CD14-positive monocyte (primary cell): ENCODE measurements around the gene PLET1. TPM values are rescaled to one million over a fixed set of nuclear protein-coding genes. Genes with fewer than 3 reads are reported as not detected.

Source experiments
- DNase-seq, 3 donors: peaks; one replicate each; pipeline ENCODE4 v3.0.0-alpha.2; 2011 to 2022
- H2AFZ ChIP-seq: 2 replicates; pipeline ENCODE4 v1.6.0; 2012; ENCODE audit warnings: mild to moderate bottlenecking, low read depth, low read length, inconsistent platforms; ENCODE audit not compliant: insufficient read depth, poor library complexity, severe bottlenecking
- H3K27ac ChIP-seq, 2 donors: 1 replicate in 1 of 2; 2 replicates in 1 of 2; pipeline ENCODE4 v1.5.1; 2012 to 2013; ENCODE audit warnings: low read length in 2 of 2, control low read depth in 1 of 2, inconsistent platforms in 1 of 2, low read depth in 1 of 2, mild to moderate bottlenecking in 1 of 2
- H3K27me3 ChIP-seq, 2 donors: one replicate each; pipeline versions ENCODE4 v1.6.0 to v1.6.1; 2011 to 2013; ENCODE audit warnings: low read length in 2 of 2; ENCODE audit not compliant: control insufficient read depth in 2 of 2, insufficient read depth in 2 of 2
- H3K36me3 ChIP-seq, 2 donors: replicated peaks in 1 of 2; 1 replicate in 1 of 2; 2 replicates in 1 of 2; pipeline versions ENCODE4 v1.5.1 to v1.6.1; 2012 to 2013; ENCODE audit warnings: low read length in 2 of 2, control low read depth in 1 of 2, inconsistent platforms in 1 of 2, mild to moderate bottlenecking in 1 of 2; ENCODE audit not compliant: insufficient read depth in 2 of 2, control insufficient read depth in 1 of 2
- H3K4me1 ChIP-seq, 2 donors: 1 replicate in 1 of 2; 2 replicates in 1 of 2; pipeline versions ENCODE4 v1.5.1 to v1.6.1; 2012 to 2013; ENCODE audit warnings: low read length in 2 of 2, control low read depth in 1 of 2, inconsistent platforms in 1 of 2, mild to moderate bottlenecking in 1 of 2, moderate library complexity in 1 of 2; ENCODE audit not compliant: insufficient read depth in 2 of 2, control insufficient read depth in 1 of 2
- H3K4me2 ChIP-seq: replicated peaks from 2 replicates; pipeline ENCODE3; 2012; ENCODE audit warnings: low read length, moderate library complexity, mild to moderate bottlenecking; ENCODE audit not compliant: poor library complexity, severe bottlenecking; ENCODE audit errors: extremely low read depth
- H3K4me3 ChIP-seq, 3 experiments: fragments of 200-600 bp in 1 of 3; sonication (generic) in 1 of 3; replicated peaks in 1 of 3; 1 replicate in 2 of 3; 2 replicates in 1 of 3; pipeline ENCODE4 v1.5.1; 2011 to 2013; ENCODE audit warnings: low read length in 3 of 3, mild to moderate bottlenecking in 3 of 3, control low read depth in 2 of 3, low read depth in 2 of 3, inconsistent platforms in 1 of 3, moderate library complexity in 1 of 3
- H3K79me2 ChIP-seq: 2 replicates; pipeline ENCODE4 v1.6.0; 2012; ENCODE audit warnings: mild to moderate bottlenecking, control low read depth, inconsistent platforms, low read length, moderate library complexity; ENCODE audit not compliant: insufficient read depth
- H3K9ac ChIP-seq: 2 replicates; pipeline ENCODE4 v1.6.0; 2017; ENCODE audit warnings: low read length, mild to moderate bottlenecking; ENCODE audit not compliant: insufficient read depth, poor library complexity, severe bottlenecking
- H3K9me3 ChIP-seq, 2 donors: replicated peaks in 1 of 2; 1 replicate in 1 of 2; 2 replicates in 1 of 2; pipeline versions ENCODE4 v1.5.1 to v1.6.1; 2012 to 2013; ENCODE audit warnings: low read length in 2 of 2, control low read depth in 1 of 2; ENCODE audit not compliant: control insufficient read depth in 1 of 2, insufficient read depth in 1 of 2
- H4K20me1 ChIP-seq: 2 replicates; pipeline ENCODE4 v1.6.0; 2012; ENCODE audit warnings: mild to moderate bottlenecking, low read length, control low read depth, moderate library complexity; ENCODE audit not compliant: insufficient read depth
- H3K27ac Mint-ChIP-seq, 7 donors: one replicate each; pipeline ENCODE4 v1.8.0; 2020; ENCODE audit warnings: mild to moderate bottlenecking in 7 of 7, mixed read lengths in 7 of 7, moderate library complexity in 6 of 7, inconsistent platforms in 2 of 7
- H3K27me3 Mint-ChIP-seq, 3 donors: one replicate each; pipeline ENCODE4 v1.8.0; 2021 to 2022; ENCODE audit warnings: low read depth in 3 of 3, mild to moderate bottlenecking in 3 of 3, mixed read lengths in 3 of 3, moderate library complexity in 3 of 3, inconsistent platforms in 1 of 3
- H3K36me3 Mint-ChIP-seq, 2 donors: one replicate each; pipeline ENCODE4 v1.8.0; 2020; ENCODE audit warnings: mixed read lengths in 2 of 2, inconsistent platforms in 1 of 2, mild to moderate bottlenecking in 1 of 2
- H3K4me1 Mint-ChIP-seq: one replicate; pipeline ENCODE4 v1.8.0; 2020; ENCODE audit warnings: mild to moderate bottlenecking, mixed read lengths
- H3K4me3 Mint-ChIP-seq, 2 donors: one replicate each; pipeline ENCODE4 v1.8.0; 2020; ENCODE audit warnings: mild to moderate bottlenecking in 2 of 2, mixed read lengths in 2 of 2, moderate library complexity in 1 of 2
- H3K9me3 Mint-ChIP-seq, 7 donors: one replicate each; pipeline ENCODE4 v1.8.0; 2020 to 2022; ENCODE audit warnings: mixed read lengths in 7 of 7, mild to moderate bottlenecking in 6 of 7, moderate library complexity in 6 of 7, inconsistent platforms in 2 of 7
- CTCF ChIP-seq: fragments of 200-600 bp; IDR thresholded peaks from one replicate; pipeline ENCODE4 v1.8.0; 2022; ENCODE audit warnings: antibody characterized with exemption, mild to moderate bottlenecking
- WGBS: methylation state at CpG from one replicate; pipeline ENCODE4 v1.1.5; 2013; ENCODE audit warnings: missing lambda C conversion rate; ENCODE audit not compliant: insufficient coverage; 5-methylcytosine and 5-hydroxymethylcytosine counted together
- intact Hi-C, 2 donors: fragments of 100-400 bp; cut with micrococcal nuclease; formaldehyde crosslinking; loops; one replicate each; pipeline versions ENCODE4 v1.15.0 to v1.15.1; 2023
- polyA plus RNA-seq, 3 donors: library from polyadenylated mRNA; depleted of rRNA in 1 of 3; unstranded in 2 of 3; stranded (reverse) in 1 of 3; fragments of 300-500 nt in 2 of 3; fragments of >200 nt in 1 of 3; fragmentation: Illumina TruSeq in 2 of 3; gene quantifications; 1 replicate in 2 of 3; 2 replicates in 1 of 3; pipeline ENCODE4 v1.2.3, GENCODE V29; 2012 to 2021

PLET1 gene
- polyA plus RNA-seq, 3 donors = not detected

DNA sequence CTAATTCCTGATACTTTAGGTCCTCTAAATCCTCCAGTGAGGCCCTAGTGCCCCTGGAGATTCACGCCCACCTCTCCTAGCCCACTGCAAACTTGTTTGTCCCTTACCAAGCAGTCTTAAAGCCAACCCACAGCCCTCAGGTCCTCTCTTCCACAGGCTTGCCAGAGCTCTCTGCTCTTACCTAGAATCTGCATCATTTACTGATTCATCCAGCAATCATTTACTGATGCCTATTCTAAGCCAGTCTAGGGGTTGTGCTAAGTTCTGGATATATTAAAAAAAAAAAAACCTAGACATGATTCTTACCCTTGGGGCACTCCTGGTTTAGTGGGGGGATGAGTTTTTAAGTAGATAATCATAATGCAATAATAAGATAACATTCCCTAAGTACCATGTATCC lies 43.0 kb upstream of the PLET1 start:
- Histone ChIP-seq H3K4me2 (no peak overlapping the region), H2AFZ (no peak overlapping the region), H3K27me3 (no peaks in the 10 kb centered on the region), H4K20me1 (no peaks in the 10 kb centered on the region), H3K36me3 (no peaks in the 10 kb centered on the region), H3K9me3 (no peaks in the 10 kb centered on the region), H3K4me3 (no peak overlapping the region), H3K9ac (no peak overlapping the region), H3K4me1 (peaks cover 4% of the 10 kb centered on the region in 2 donors), H3K79me2 (no peaks in the 10 kb centered on the region), H3K27ac (no peak overlapping the region)
- Mint-ChIP-seq H3K36me3 (peaks cover 0 to 3% of the 10 kb centered on the region in 2 donors), H3K4me1 (peaks cover 7% of the 10 kb centered on the region), H3K4me3 (no peak overlapping the region), H3K27me3 (peaks cover under 1 to 4% (median 1%) of the 10 kb centered on the region in 3 donors), H3K27ac (no peak overlapping the region), H3K9me3 (peaks cover 1 to 5% (median 4%) of the 10 kb centered on the region in 7 donors)
- 100% methylated on average over 1 of the region's 1 CpG for WGBS
- DNase-seq = no peak
- TF ChIP-seq CTCF = no peak
- intact Hi-C loops = no loop called here

- H3K9ac ChIP-seq = no peak overlapping the region
- no peaks in the 10 kb centered on the region for H3K9me3 ChIP-seq
- Mint-ChIP-seq H3K9me3 (peaks cover 0 to 1% (median 0%) of the 10 kb centered on the region in 7 donors), H3K4me1 (peaks cover 8% of the 10 kb centered on the region), H3K27me3 (peaks cover 0 to 4% (median 1%) of the 10 kb centered on the region in 3 donors), H3K4me3 (no peak overlapping the region), H3K36me3 (no peaks in the 10 kb centered on the region), H3K27ac (peak overlapping the region in 2 of 7 donors; percentile 23 to 48)
- no peaks in the 10 kb centered on the region for H3K27me3 ChIP-seq
- H3K4me2 ChIP-seq = no peak overlapping the region
- peak overlapping the region; percentile 53 for H2AFZ ChIP-seq
- no peak for TF ChIP-seq CTCF
- no peak overlapping the region for H3K4me3 ChIP-seq
- H4K20me1 ChIP-seq = no peaks in the 10 kb centered on the region
- DNase-seq = no peak
- intact Hi-C loops = no loop called here
- no peak overlapping the region for H3K27ac ChIP-seq
- H3K4me1 ChIP-seq = peaks cover 4% of the 10 kb centered on the region in 2 donors
- no peaks in the 10 kb centered on the region for H3K79me2 ChIP-seq
- H3K36me3 ChIP-seq = no peaks in the 10 kb centered on the region
- WGBS = 12% methylated on average over 3 of the region's 5 CpGs
Measured at GRCh38 chr11:112302226-112302868, 41.7 kb upstream of the PLET1 start.
